H1 (cell line): ENCODE data around the gene BLCAP. TPM values are rescaled to one million over a fixed set of nuclear protein-coding genes. Genes with fewer than 3 reads are reported as not detected.

Source experiments
- CTCF ChIA-PET: fragments of 300-600 bp; sonication (Branson Sonifier 250); formaldehyde crosslinking; loops from one replicate; lab custom pipeline; 2021; ENCODE audit not compliant: partially characterized antibody; lab: Charles Lee
- POLR2A ChIA-PET: fragments of 300-600 bp; sonication (Branson Sonifier 250); formaldehyde crosslinking; loops from one replicate; lab custom pipeline; 2021; ENCODE audit warnings: inconsistent platforms; ENCODE audit not compliant: partially characterized antibody; lab: Charles Lee
- DNase-seq, 2 experiments: peaks; one replicate each; pipeline versions ENCODE4 v3.0.0 to v3.0.0-alpha.2; 2010 to 2022; ENCODE audit warnings: low spot score in 2 of 2, low read depth in 1 of 2, mixed read lengths in 1 of 2
- FAIRE-seq: peaks from 2 replicates; lab custom pipeline; 2011; peaks lifted over from hg19 to GRCh38; lab: Jason Lieb, UNC
- H2AFZ ChIP-seq: 2 replicates; pipeline ENCODE4 v1.8.1; 2012; ENCODE audit warnings: low read length, inconsistent platforms
- H2AK5ac ChIP-seq: 2 replicates; pipeline ENCODE4 v1.6.1; 2013; ENCODE audit warnings: low read depth, low read length
- H2BK120ac ChIP-seq: replicated peaks from 2 replicates; pipeline ENCODE3; 2013; ENCODE audit warnings: low read depth, low read length, inconsistent platforms
- H2BK12ac ChIP-seq: 2 replicates; pipeline ENCODE4 v1.6.1; 2013; ENCODE audit warnings: low read depth, low read length
- H2BK15ac ChIP-seq: 2 replicates; pipeline ENCODE4 v1.6.1; 2013; ENCODE audit warnings: low read length
- H2BK20ac ChIP-seq: 2 replicates; pipeline ENCODE4 v1.6.1; 2013; ENCODE audit warnings: low read length
- H2BK5ac ChIP-seq: 2 replicates; pipeline ENCODE4 v1.6.1; 2013; ENCODE audit warnings: low read depth, low read length
- H3K14ac ChIP-seq: 2 replicates; pipeline ENCODE4 v1.6.1; 2013; ENCODE audit warnings: inconsistent platforms; ENCODE audit not compliant: insufficient read length
- H3K18ac ChIP-seq: 2 replicates; pipeline ENCODE4 v1.6.1; 2013; ENCODE audit warnings: low read length; ENCODE audit errors: extremely low read depth
- H3K23ac ChIP-seq: 2 replicates; pipeline ENCODE4 v1.6.1; 2013; ENCODE audit warnings: inconsistent platforms; ENCODE audit not compliant: insufficient read length
- H3K23me2 ChIP-seq: 2 replicates; pipeline ENCODE4 v1.6.1; 2013; ENCODE audit warnings: low read depth, low read length
- H3K27ac ChIP-seq: 2 replicates; pipeline ENCODE4 v1.6.1; 2011; ENCODE audit warnings: low read depth, low read length, inconsistent platforms
- H3K27me3 ChIP-seq, 4 experiments: replicated peaks in 1 of 4; 1 replicate in 1 of 4; 2 replicates in 3 of 4; pipeline versions ENCODE4 v1.6.1 to v1.8.1; 2011 to 2013; ENCODE audit warnings: low read length in 3 of 4, mild to moderate bottlenecking in 3 of 4, inconsistent platforms in 2 of 4, mixed read lengths in 2 of 4, moderate library complexity in 1 of 4; ENCODE audit not compliant: control insufficient read depth in 3 of 4, insufficient read depth in 3 of 4; ENCODE audit errors: extremely low read depth in 1 of 4
- H3K36me3 ChIP-seq, 4 experiments: 2 replicates each; pipeline versions ENCODE4 v1.6.1 to v1.8.1; 2011 to 2013; ENCODE audit warnings: mild to moderate bottlenecking in 4 of 4, low read length in 3 of 4, moderate library complexity in 2 of 4, control low read depth in 1 of 4, inconsistent platforms in 1 of 4; ENCODE audit not compliant: insufficient read depth in 4 of 4, control insufficient read depth in 2 of 4
- H3K4ac ChIP-seq: replicated peaks from 2 replicates; pipeline ENCODE3; 2013; ENCODE audit warnings: low read length, low read depth, mixed read lengths, inconsistent platforms; ENCODE audit not compliant: insufficient read length
- H3K4me1 ChIP-seq, 4 experiments: replicated peaks in 1 of 4; 1 replicate in 1 of 4; 2 replicates in 3 of 4; pipeline versions ENCODE4 v1.6.1 to v1.8.1; 2011 to 2013; ENCODE audit warnings: low read length in 3 of 4, inconsistent platforms in 2 of 4, mixed read lengths in 1 of 4; ENCODE audit not compliant: insufficient read depth in 4 of 4, control insufficient read depth in 3 of 4
- H3K4me2 ChIP-seq, 2 experiments: 2 replicates each; pipeline versions ENCODE4 v1.6.1 to v1.8.1; 2011 to 2013; ENCODE audit warnings: low read depth in 2 of 2, low read length in 2 of 2, control low read depth in 1 of 2, inconsistent platforms in 1 of 2, mild to moderate bottlenecking in 1 of 2; ENCODE audit not compliant: insufficient read depth in 1 of 2
- H3K4me3 ChIP-seq, 4 experiments: fragments of 200-600, 300-600 bp in 1 of 4; sonication (generic), shearing (Covaris generic), sonication (Bioruptor Twin) in 1 of 4; 2 replicates each; pipeline versions ENCODE4 v1.5.1 to v1.8.1; 2011 to 2016; ENCODE audit warnings: low read length in 4 of 4, low read depth in 3 of 4, control low read depth in 2 of 4, inconsistent platforms in 2 of 4, mild to moderate bottlenecking in 2 of 4, mixed read lengths in 1 of 4, moderate library complexity in 1 of 4; ENCODE audit not compliant: insufficient read depth in 2 of 4; ENCODE audit errors: extremely low read depth in 1 of 4
- H3K56ac ChIP-seq: replicated peaks from 2 replicates; pipeline ENCODE3; 2013; ENCODE audit warnings: low read depth, mild to moderate bottlenecking, mixed read lengths, low read length, inconsistent platforms; ENCODE audit not compliant: insufficient read length
- H3K79me1 ChIP-seq: 2 replicates; pipeline ENCODE4 v1.6.1; 2013; ENCODE audit warnings: low read depth, low read length, control low read depth
- H3K79me2 ChIP-seq, 2 experiments: 2 replicates each; pipeline versions ENCODE4 v1.6.1 to v1.8.1; 2012 to 2013; ENCODE audit warnings: low read length in 2 of 2, mild to moderate bottlenecking in 2 of 2, inconsistent platforms in 1 of 2; ENCODE audit not compliant: insufficient read depth in 2 of 2, control insufficient read depth in 1 of 2
- H3K9ac ChIP-seq, 4 experiments: replicated peaks in 1 of 4; 1 replicate in 1 of 4; 2 replicates in 3 of 4; pipeline versions ENCODE4 v1.6.1 to v1.8.1; 2011 to 2013; ENCODE audit warnings: low read depth in 3 of 4, low read length in 3 of 4, control low read depth in 2 of 4, mild to moderate bottlenecking in 2 of 4, moderate library complexity in 2 of 4, inconsistent platforms in 1 of 4; ENCODE audit errors: extremely low read depth in 1 of 4
- H3K9me3 ChIP-seq, 2 experiments: 2 replicates each; pipeline versions ENCODE4 v1.6.1 to v1.8.1; 2012 to 2013; ENCODE audit warnings: mild to moderate bottlenecking in 2 of 2, moderate library complexity in 2 of 2, control low read depth in 1 of 2, inconsistent platforms in 1 of 2, low read depth in 1 of 2, low read length in 1 of 2, mixed read lengths in 1 of 2; ENCODE audit not compliant: insufficient read depth in 2 of 2
- H4K20me1 ChIP-seq, 2 experiments: replicated peaks in 1 of 2; 2 replicates each; pipeline versions ENCODE3 to v1.8.1; 2011 to 2013; ENCODE audit warnings: inconsistent platforms in 2 of 2, low read length in 2 of 2, mild to moderate bottlenecking in 1 of 2; ENCODE audit not compliant: insufficient read depth in 2 of 2, control insufficient read depth in 1 of 2
- H4K5ac ChIP-seq: 2 replicates; pipeline ENCODE4 v1.6.1; 2013; ENCODE audit warnings: low read length, low read depth, mixed read lengths, inconsistent platforms; ENCODE audit not compliant: insufficient read length
- H4K8ac ChIP-seq: 2 replicates; pipeline ENCODE4 v1.8.0; 2013; ENCODE audit warnings: mild to moderate bottlenecking, moderate library complexity, low read length, inconsistent platforms; ENCODE audit not compliant: insufficient read depth; ENCODE audit errors: extremely low read depth
- H4K91ac ChIP-seq: replicated peaks from 2 replicates; pipeline ENCODE3; 2013; ENCODE audit warnings: low read length, mixed read lengths, inconsistent platforms; ENCODE audit not compliant: insufficient read length
- BRCA1 ChIP-seq: IDR thresholded peaks from 2 replicates; pipeline ENCODE4 v1.6.1; 2012; ENCODE audit warnings: low read depth, low read length, improper control_type of control experiment
- CBX5 ChIP-seq: fragments of 300-800, 300-1000 bp; sonication (generic); IDR thresholded peaks from 2 replicates; pipeline ENCODE4 v1.7.1; 2016; ENCODE audit warnings: antibody characterized with exemption, low read length, low read depth
- CBX8 ChIP-seq: fragments of 300-800, 300-1000 bp; sonication (generic); IDR thresholded peaks from 2 replicates; pipeline ENCODE4 v1.7.1; 2016; ENCODE audit warnings: low read depth, low read length, borderline replicate concordance
- CEBPB ChIP-seq: IDR thresholded peaks from 2 replicates; pipeline ENCODE4 v1.6.1; 2012; ENCODE audit warnings: low read depth, low read length
- CHD2 ChIP-seq: IDR thresholded peaks from 2 replicates; pipeline ENCODE4 v1.6.1; 2012; ENCODE audit warnings: low read length, improper control_type of control experiment
- CREB1 ChIP-seq: IDR thresholded peaks from 2 replicates; pipeline ENCODE4 v1.6.1; 2012; ENCODE audit warnings: inconsistent platforms
- JUND ChIP-seq: IDR thresholded peaks from 2 replicates; pipeline ENCODE4 v1.6.1; 2011; ENCODE audit warnings: mild to moderate bottlenecking, improper control_type of control experiment, low read length
- KDM5A ChIP-seq: fragments of 200-600 bp; IDR thresholded peaks from 2 replicates; pipeline ENCODE4 v1.7.1; 2012; ENCODE audit warnings: mild to moderate bottlenecking, low read length, inconsistent platforms, mixed read lengths
- MAFK ChIP-seq: IDR thresholded peaks from 2 replicates; pipeline ENCODE4 v1.6.1; 2012; ENCODE audit warnings: low read depth, mild to moderate bottlenecking, improper control_type of control experiment, low read length
- PHF8 ChIP-seq: fragments of 200-600 bp; sonication (generic); conservative IDR thresholded peaks from 2 replicates; pipeline ENCODE4 v1.7.1; 2012; ENCODE audit warnings: low read depth, mild to moderate bottlenecking, inconsistent platforms, low read length, moderate library complexity
- POU5F1 ChIP-seq: IDR thresholded peaks from 2 replicates; pipeline ENCODE4 v1.6.1; 2011; ENCODE audit warnings: low read depth, mild to moderate bottlenecking, low read length, moderate library complexity
- SIRT6 ChIP-seq: IDR thresholded peaks from one replicate; pipeline ENCODE4 v1.7.1; 2012; ENCODE audit warnings: low read length, inconsistent platforms
- SP4 ChIP-seq: IDR thresholded peaks from 2 replicates; pipeline ENCODE4 v1.6.1; 2012; ENCODE audit warnings: low read length, inconsistent platforms
- TAF7 ChIP-seq: optimal IDR thresholded peaks from 2 replicates; pipeline ENCODE3; 2011; ENCODE audit warnings: low read depth, mild to moderate bottlenecking, inconsistent platforms, low read length, moderate library complexity, borderline replicate concordance
- TCF12 ChIP-seq: IDR thresholded peaks from 2 replicates; pipeline ENCODE4 v1.6.1; 2011; ENCODE audit warnings: low read depth, mild to moderate bottlenecking, low read length
- TEAD4 ChIP-seq: IDR thresholded peaks from 2 replicates; pipeline ENCODE4 v1.6.1; 2012; ENCODE audit warnings: low read depth, low read length, inconsistent platforms, mixed read lengths
- ZNF274 ChIP-seq: IDR thresholded peaks from 2 replicates; pipeline ENCODE4 v1.7.0; 2012; ENCODE audit warnings: low read length, borderline replicate concordance; ENCODE audit errors: extremely low read depth
- WGBS, 2 experiments: shearing (Covaris generic) in 1 of 2; methylation state at CpG; one replicate each; pipeline versions ENCODE4 v1.1.6 to v1.1.7; 2013 to 2015; ENCODE audit warnings: low lambda C conversion rate in 2 of 2, mixed read lengths in 2 of 2, inconsistent platforms in 1 of 2, low coverage in 1 of 2, missing lambda C conversion rate in 1 of 2; ENCODE audit not compliant: insufficient replicate concordance in 2 of 2, insufficient coverage in 1 of 2, insufficient read length in 1 of 2; ENCODE audit errors: extremely low coverage in 1 of 2, missing lambda C conversion rate in 1 of 2; 5-methylcytosine and 5-hydroxymethylcytosine counted together
- polyA plus RNA-seq, 7 experiments: library from polyadenylated mRNA; depleted of rRNA in 3 of 7; stranded (reverse) in 5 of 7; unstranded in 2 of 7; fragments of >200 nt in 5 of 7; fragments of 200-250 nt in 2 of 7; gene quantifications; 1 replicate in 5 of 7; 2 replicates in 1 of 7; 4 replicates in 1 of 7; pipeline versions ENCODE4 v1.2.1 to v1.2.3, GENCODE V29; 2011 to 2013; ENCODE audit warnings: missing spikeins in 2 of 7, mixed read lengths in 2 of 7
- total RNA-seq: library from RNA; stranded (reverse); fragmentation: NEBNext Ultra II Directional; extraction: Animal tissue kit (Norgen Biotek cat#: 25700); gene quantifications from 2 replicates; pipeline ENCODE4 v1.2.1, GENCODE V29; 2021

BLCAP gene
- total and polyA plus RNA-seq, 2 of the 8 experiments (the other 6 are each of a cell fraction or from before 2014, with no cell fraction given) = 60.3 to 72.2 TPM

- Histone ChIP-seq H3K23me2 (no peaks in the 10 kb centered on the region), H2BK15ac (no peak overlapping the region), H2BK12ac (no peak overlapping the region), H3K79me2 (no peaks in the 10 kb centered on the region), H3K18ac (no peak overlapping the region), H2BK120ac (no peak overlapping the region), H4K91ac (no peak overlapping the region), H3K4me3 (no peak overlapping the region), H3K4ac (no peak overlapping the region), H3K14ac (no peak overlapping the region), H3K27ac (no peak overlapping the region), H2BK5ac (no peak overlapping the region), H3K9ac (no peak overlapping the region), H2BK20ac (no peak overlapping the region), H2AK5ac (no peak overlapping the region), H3K4me1 (peaks cover 0 to under 1% (median 0%) of the 10 kb centered on the region in 4 experiments; a peak in 2 of 7 replicates), H3K4me2 (no peak overlapping the region), H4K20me1 (no peaks in the 10 kb centered on the region), H3K79me1 (no peaks in the 10 kb centered on the region), H3K9me3 (peaks cover 0 to 6% of the 10 kb centered on the region in 2 experiments; a peak in 2 of 4 replicates), H4K8ac (no peak overlapping the region), H3K23ac (no peak overlapping the region), H3K56ac (no peak overlapping the region), H3K27me3 (no peaks in the 10 kb centered on the region; a peak in 1 of 7 replicates), H2AFZ (no peak overlapping the region), H3K36me3 (no peaks in the 10 kb centered on the region), H4K5ac (no peak overlapping the region)
- ChIA-PET CTCF (interaction anchor here (0.8 to 1.6 kb wide), 6 partner anchors 10 to 134 kb away, joined by 3 to 4 read pairs (median 3); no protein-coding TSS in a partner anchor), POLR2A (interaction anchor here (0.6 to 1.8 kb wide), 3 partner anchors 10 to 1342 kb away, joined by 3 to 6 read pairs (median 3); no protein-coding TSS in a partner anchor)
- no peak for DNase-seq
- 91% methylated on average over 5 of the region's 5 CpGs; no CpG with 5 or more reads in 1 of the 2 experiments for WGBS, 2 experiments
- FAIRE-seq = no peak
- TF ChIP-seq TEAD4 (no peak), JUND (no peak), CREB1 (no peak), CHD2 (no peak), TCF12 (no peak), CBX5 (no peak), CEBPB (no peak), BRCA1 (no peak), MAFK (no peak), SP4 (no peak), POU5F1 (no peak), ZNF274 (no peak), TAF7 (no peak), SIRT6 (no peak), CBX8 (no peak), KDM5A (no peak), PHF8 (no peak)
Measured at GRCh38 chr20:37481610-37482009, 46.1 kb downstream of the BLCAP start.
